Measurements from ENCODE around the gene CDC16.
"Not testable (repeated sequence)": the region's sequence is repeated elsewhere in the genome, so short reads cannot be mapped to it uniquely, and the experiment has no call there.

The CDC16 gene

GRCh38 chr13:114227528-114227927 lies 7.2 kb upstream of the CDC16 start:
- DNase-seq: no peak

- no peak for DNase-seq
These were observed 6.5 kb upstream of the CDC16 start for GRCh38 chr13:114228176-114228575.

- no peak for DNase-seq
These were observed 5.2 kb upstream of the CDC16 start for GRCh38 chr13:114229506-114229905.

- no peak for DNase-seq
These were observed 4.6 kb upstream of the CDC16 start for GRCh38 chr13:114230117-114230516.

- DNase-seq: no peak
These were observed 4.1 kb upstream of the CDC16 start for GRCh38 chr13:114230575-114230974.

- no peak for DNase-seq
These were observed 2.8 kb upstream of the CDC16 start for GRCh38 chr13:114231886-114232285.

- DNase-seq: no peak
These were observed 442 bp upstream of the CDC16 start for GRCh38 chr13:114234266-114234644.

GRCh38 chr13:114235697-114236096 lies 1.0 kb downstream of the CDC16 start:
- no peak for DNase-seq

- DNase-seq: no peak
These were observed 1.5 kb downstream of the CDC16 start for GRCh38 chr13:114236227-114236626.

- no peak for DNase-seq
These were observed 2.9 kb downstream of the CDC16 start for GRCh38 chr13:114237415-114238112.

GRCh38 chr13:114241918-114242317 lies 7.2 kb downstream of the CDC16 start:
- DNase-seq: no peak

- DNase-seq: no peak
These were observed 9.3 kb downstream of the CDC16 start for GRCh38 chr13:114243971-114244370.

- DNase-seq: no peak
These were observed 9.9 kb downstream of the CDC16 start for GRCh38 chr13:114244637-114245036.

GRCh38 chr13:114248011-114248410 lies 13.3 kb downstream of the CDC16 start:
- DNase-seq: no peak

- DNase-seq: no peak
These were observed 14.4 kb downstream of the CDC16 start for GRCh38 chr13:114249077-114249476.

- DNase-seq: not testable (repeated sequence)
These were observed 17.1 kb downstream of the CDC16 start for GRCh38 chr13:114251639-114252440.

GRCh38 chr13:114256547-114256946 lies 21.9 kb downstream of the CDC16 start:
- no peak for DNase-seq

- no peak for DNase-seq
These were observed 22.3 kb downstream of the CDC16 start for GRCh38 chr13:114257014-114257413.

- DNase-seq: no peak
These were observed 23.9 kb downstream of the CDC16 start for GRCh38 chr13:114258589-114258988.

- no peak for DNase-seq
These were observed 24.7 kb downstream of the CDC16 start for GRCh38 chr13:114259374-114259773.

- no peak for DNase-seq
These were observed 25.3 kb downstream of the CDC16 start for GRCh38 chr13:114259974-114260373.

GRCh38 chr13:114260814-114261213 lies 26.1 kb downstream of the CDC16 start:
- no peak for DNase-seq

- DNase-seq: no peak
These were observed 26.8 kb downstream of the CDC16 start for GRCh38 chr13:114261328-114261965.

- DNase-seq: no peak
These were observed 28.9 kb downstream of the CDC16 start for GRCh38 chr13:114263578-114263977.
